IPS-18a (cell line): Measurements from ENCODE around the gene DMAP1.

Experiments used
- H3K27ac ChIP-seq: one replicate; pipeline ENCODE4 v1.5.1; 2013; ENCODE audit warnings: low read length
- H3K27me3 ChIP-seq: one replicate; pipeline ENCODE4 v1.6.1; 2013; ENCODE audit warnings: mild to moderate bottlenecking, low read length; ENCODE audit not compliant: control insufficient read depth, insufficient read depth
- H3K36me3 ChIP-seq: one replicate; pipeline ENCODE4 v1.6.1; 2013; ENCODE audit warnings: low read depth, low read length; ENCODE audit not compliant: control insufficient read depth
- H3K4me1 ChIP-seq: one replicate; pipeline ENCODE4 v1.6.1; 2013; ENCODE audit warnings: low read depth, low read length; ENCODE audit not compliant: control insufficient read depth
- H3K4me3 ChIP-seq: one replicate; pipeline ENCODE4 v1.5.1; 2013; ENCODE audit warnings: low read length
- H3K9ac ChIP-seq: one replicate; pipeline ENCODE4 v1.6.1; 2013; ENCODE audit warnings: mild to moderate bottlenecking, low read length, moderate library complexity
- H3K9me3 ChIP-seq: one replicate; pipeline ENCODE4 v1.6.1; 2013; ENCODE audit warnings: low read depth, low read length; ENCODE audit not compliant: control insufficient read depth

DMAP1 gene

GRCh38 chr1:44243782-44244495 lies 30.7 kb downstream of the DMAP1 start:
- no peaks in the 10 kb centered on the region for H3K36me3 ChIP-seq
- no peak overlapping the region for H3K27ac ChIP-seq
- no peaks in the 10 kb centered on the region for H3K27me3 ChIP-seq
- H3K9me3 ChIP-seq, result no peaks in the 10 kb centered on the region
- no peak overlapping the region for H3K9ac ChIP-seq
- H3K4me1 ChIP-seq, result peaks cover 2% of the 10 kb centered on the region
- H3K4me3 ChIP-seq, result no peak overlapping the region

GRCh38 chr1:44244986-44245385 lies 31.7 kb downstream of the DMAP1 start:
- H3K27ac ChIP-seq, result no peak overlapping the region
- H3K4me1 ChIP-seq, result no peaks in the 10 kb centered on the region
- H3K27me3 ChIP-seq, result no peaks in the 10 kb centered on the region
- H3K4me3 ChIP-seq, result no peak overlapping the region
- no peaks in the 10 kb centered on the region for H3K36me3 ChIP-seq
- no peak overlapping the region for H3K9ac ChIP-seq
- H3K9me3 ChIP-seq, result no peaks in the 10 kb centered on the region

GRCh38 chr1:44246806-44247205 lies 33.5 kb downstream of the DMAP1 start:
- H3K4me3 ChIP-seq, result no peak overlapping the region
- H3K27me3 ChIP-seq, result no peaks in the 10 kb centered on the region
- H3K4me1 ChIP-seq, result no peaks in the 10 kb centered on the region
- no peaks in the 10 kb centered on the region for H3K9me3 ChIP-seq
- no peak overlapping the region for H3K27ac ChIP-seq
- no peaks in the 10 kb centered on the region for H3K36me3 ChIP-seq
- no peak overlapping the region for H3K9ac ChIP-seq

- Histone ChIP-seq H3K9ac (no peak overlapping the region), H3K36me3 (no peaks in the 10 kb centered on the region), H3K27ac (no peak overlapping the region), H3K4me3 (no peak overlapping the region), H3K27me3 (no peaks in the 10 kb centered on the region), H3K9me3 (no peaks in the 10 kb centered on the region), H3K4me1 (peaks cover 5% of the 10 kb centered on the region)
Measured at GRCh38 chr1:44249543-44249942, 36.3 kb downstream of the DMAP1 start.

- H3K9ac ChIP-seq, result no peak overlapping the region
Measured at GRCh38 chr1:44250068-44250781, 37.0 kb downstream of the DMAP1 start.

GRCh38 chr1:44251486-44251885 lies 38.2 kb downstream of the DMAP1 start:
- Histone ChIP-seq H3K27me3 (no peaks in the 10 kb centered on the region), H3K27ac (no peak overlapping the region), H3K4me3 (no peak overlapping the region), H3K36me3 (no peaks in the 10 kb centered on the region), H3K9me3 (no peaks in the 10 kb centered on the region), H3K4me1 (peaks cover 5% of the 10 kb centered on the region), H3K9ac (no peak overlapping the region)

More at GRCh38 chr1:44250068-44250781, 37.0 kb downstream of the DMAP1 start:
- H3K27ac ChIP-seq, result no peak overlapping the region
- no peaks in the 10 kb centered on the region for H3K36me3 ChIP-seq
- H3K27me3 ChIP-seq, result no peaks in the 10 kb centered on the region
- peaks cover 5% of the 10 kb centered on the region for H3K4me1 ChIP-seq
- no peak overlapping the region for H3K4me3 ChIP-seq
- no peaks in the 10 kb centered on the region for H3K9me3 ChIP-seq

GRCh38 chr1:44251989-44252671 lies 38.9 kb downstream of the DMAP1 start:
- no peaks in the 10 kb centered on the region for H3K27me3 ChIP-seq
- H3K4me3 ChIP-seq, result no peak overlapping the region
- H3K9ac ChIP-seq, result no peak overlapping the region
- H3K36me3 ChIP-seq, result no peaks in the 10 kb centered on the region
- H3K4me1 ChIP-seq, result peaks cover 8% of the 10 kb centered on the region
- H3K9me3 ChIP-seq, result no peaks in the 10 kb centered on the region
- H3K27ac ChIP-seq, result no peak overlapping the region

- Histone ChIP-seq H3K27me3 (no peaks in the 10 kb centered on the region), H3K36me3 (no peaks in the 10 kb centered on the region), H3K9me3 (no peaks in the 10 kb centered on the region), H3K9ac (no peak overlapping the region), H3K4me1 (peaks cover 16% of the 10 kb centered on the region), H3K27ac (no peak overlapping the region), H3K4me3 (no peak overlapping the region)
Measured at GRCh38 chr1:44254392-44254910, 41.2 kb downstream of the DMAP1 start.

- Histone ChIP-seq H3K9me3 (no peaks in the 10 kb centered on the region), H3K4me3 (no peak overlapping the region), H3K36me3 (no peaks in the 10 kb centered on the region), H3K27ac (no peak overlapping the region), H3K4me1 (peaks cover 16% of the 10 kb centered on the region), H3K9ac (no peak overlapping the region), H3K27me3 (no peaks in the 10 kb centered on the region)
Measured at GRCh38 chr1:44256762-44257554, 43.7 kb downstream of the DMAP1 start.

GRCh38 chr1:44259090-44259489 lies 45.8 kb downstream of the DMAP1 start:
- H3K4me3 ChIP-seq, result no peak overlapping the region

GRCh38 chr1:44260792-44261170 lies 47.5 kb downstream of the DMAP1 start:
- Histone ChIP-seq H3K27me3 (no peaks in the 10 kb centered on the region), H3K4me1 (peaks cover 11% of the 10 kb centered on the region), H3K9me3 (no peaks in the 10 kb centered on the region), H3K4me3 (no peak overlapping the region), H3K36me3 (no peaks in the 10 kb centered on the region), H3K27ac (no peak overlapping the region), H3K9ac (no peak overlapping the region)

More at GRCh38 chr1:44259090-44259489, 45.8 kb downstream of the DMAP1 start:
- Histone ChIP-seq H3K9me3 (no peaks in the 10 kb centered on the region), H3K36me3 (no peaks in the 10 kb centered on the region), H3K27ac (no peak overlapping the region), H3K9ac (no peak overlapping the region), H3K4me1 (peaks cover 16% of the 10 kb centered on the region), H3K27me3 (no peaks in the 10 kb centered on the region)
